HG03064 (cell line): ENCODE results near the gene ZKSCAN5.

Experiments
- ATAC-seq: cut with Tn5 transposase; IDR thresholded peaks from one replicate; pipeline ENCODE4 v1.9.1; 2021; ENCODE audit warnings: low read depth; ENCODE audit not compliant: unreplicated experiment

The ZKSCAN5 gene

DNA sequence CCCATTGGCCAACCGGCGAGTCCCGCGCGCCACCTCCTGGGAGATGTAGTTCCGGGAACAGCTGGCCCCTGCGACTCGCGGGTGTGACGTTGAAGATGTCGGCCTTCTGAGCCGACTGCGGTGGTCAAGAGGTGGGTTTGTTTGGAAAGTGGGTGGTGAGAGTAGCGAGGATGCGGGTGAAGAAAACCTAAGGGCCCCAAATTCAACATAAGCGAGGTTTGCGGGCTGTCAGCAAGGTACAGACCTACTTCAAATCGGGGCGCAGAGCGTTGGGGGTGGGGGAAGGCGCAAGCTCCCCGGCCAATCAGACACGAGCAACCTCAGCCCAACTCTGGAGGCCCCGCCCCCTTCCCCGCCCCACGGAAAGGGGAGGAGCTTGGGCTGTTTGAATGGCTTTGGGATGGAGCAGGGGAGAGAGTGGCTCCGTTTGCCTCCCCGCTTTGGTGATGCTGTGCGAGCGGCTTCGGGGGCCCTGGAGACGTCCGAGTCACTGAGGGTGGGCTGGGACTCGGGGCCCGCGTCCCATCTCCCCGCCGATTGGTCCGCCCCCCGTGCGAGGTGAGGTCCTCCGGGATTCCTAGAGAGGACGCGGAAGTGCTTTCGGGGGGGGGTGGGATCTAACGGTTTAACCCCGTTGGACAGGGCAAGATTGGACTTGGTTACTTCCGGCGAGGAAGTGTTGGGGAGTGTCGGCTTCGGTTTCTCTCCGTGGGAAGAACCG lies at the start of gene ZKSCAN5:
Gene ZKSCAN5, plus strand, starts transcription at position 60 of the 721 bp plus-strand sequence. CDS start 1,383 bp downstream, outside the sequence.
- peak; percentile 75 for ATAC-seq

- no peak for ATAC-seq
Measured at GRCh38 chr7:99455874-99456273, 48.6 kb upstream of the ZKSCAN5 start.

DNA sequence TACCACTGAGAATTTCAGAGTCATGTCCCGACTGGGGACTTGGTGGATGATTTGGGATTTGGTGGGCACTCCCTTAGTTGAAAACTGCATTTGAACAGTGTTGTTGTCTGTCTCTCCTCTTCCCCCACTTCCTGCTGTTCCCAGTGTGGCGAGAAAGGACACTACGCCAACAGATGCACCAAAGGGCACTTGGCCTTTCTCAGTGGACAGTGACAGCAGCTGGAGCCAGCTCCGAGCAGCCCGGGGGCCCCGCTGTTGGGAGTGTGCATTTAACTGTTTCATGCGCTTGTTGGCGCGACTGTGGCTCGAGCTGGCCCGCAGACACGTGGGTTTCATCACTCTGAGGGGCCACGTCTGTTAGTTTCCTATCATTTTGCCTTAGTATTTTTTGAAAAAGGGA lies 48.2 kb upstream of the ZKSCAN5 start:
- ATAC-seq, result no peak

GRCh38 chr7:99457050-99457649 lies 47.3 kb upstream of the ZKSCAN5 start:
- ATAC-seq, result no peak

DNA sequence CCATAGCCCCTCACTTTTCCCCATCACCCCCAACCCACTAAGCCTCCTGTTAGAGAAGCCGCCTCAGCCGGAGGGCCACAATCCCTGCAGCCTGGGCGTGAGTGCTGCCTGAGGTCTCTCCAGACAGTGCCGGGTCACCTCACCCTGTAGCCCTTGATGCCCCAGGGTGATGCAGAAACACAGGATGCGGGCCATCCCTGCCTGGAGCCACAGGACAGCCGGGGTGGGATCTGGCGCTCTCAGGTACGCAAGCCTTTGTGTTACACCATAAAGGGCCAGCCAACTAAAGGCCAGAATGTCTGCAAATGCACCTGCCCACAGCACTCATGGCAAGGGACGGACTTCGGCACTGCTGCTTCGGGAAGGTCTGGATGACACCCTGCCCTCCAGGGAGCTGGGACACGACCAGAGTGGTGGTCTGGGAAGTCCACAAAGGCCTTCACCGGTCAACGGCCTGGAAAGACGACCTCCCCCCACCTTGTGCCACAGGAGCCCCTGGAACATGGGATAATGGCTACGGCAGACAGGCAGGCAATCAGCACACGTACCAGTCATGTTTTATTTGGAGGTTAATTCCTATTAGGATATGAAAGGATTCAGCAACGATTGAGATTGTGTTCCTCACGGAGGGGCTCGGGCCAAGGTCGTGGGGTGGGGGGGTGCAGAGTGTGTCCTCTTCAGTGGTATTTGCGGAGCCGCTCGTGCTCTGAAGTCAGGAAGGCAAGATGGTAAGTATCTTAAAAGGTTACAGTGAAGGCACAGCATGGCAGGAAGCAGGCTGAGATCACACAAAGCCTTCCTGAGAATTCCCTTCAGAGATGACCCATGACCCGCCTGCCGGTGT lies 46.6 kb upstream of the ZKSCAN5 start:
- no peak for ATAC-seq

GRCh38 chr7:99459087-99459486 lies 45.4 kb upstream of the ZKSCAN5 start:
- no peak for ATAC-seq

GRCh38 chr7:99460651-99461050 lies 43.8 kb upstream of the ZKSCAN5 start:
- ATAC-seq, result no peak

DNA sequence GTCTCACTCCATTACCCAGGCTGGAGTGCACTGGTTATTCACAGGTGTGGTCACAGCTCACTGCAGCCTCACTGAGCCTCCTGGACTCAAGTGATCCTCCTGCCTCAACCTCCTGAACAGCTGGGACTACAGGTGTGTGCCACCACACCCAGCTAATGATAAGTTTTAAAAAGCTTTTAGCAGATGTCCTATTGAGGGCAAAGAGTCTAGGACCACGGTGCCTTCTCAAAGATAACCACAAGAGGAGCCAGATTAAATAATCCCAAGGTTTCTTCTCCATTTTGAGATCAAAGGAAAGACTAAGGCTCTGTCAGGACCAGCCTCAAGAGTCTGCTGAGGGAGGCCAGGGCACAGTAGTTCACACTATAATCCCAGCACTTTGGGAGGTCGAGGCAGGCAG lies 43.2 kb upstream of the ZKSCAN5 start:
- ATAC-seq, result no peak

DNA sequence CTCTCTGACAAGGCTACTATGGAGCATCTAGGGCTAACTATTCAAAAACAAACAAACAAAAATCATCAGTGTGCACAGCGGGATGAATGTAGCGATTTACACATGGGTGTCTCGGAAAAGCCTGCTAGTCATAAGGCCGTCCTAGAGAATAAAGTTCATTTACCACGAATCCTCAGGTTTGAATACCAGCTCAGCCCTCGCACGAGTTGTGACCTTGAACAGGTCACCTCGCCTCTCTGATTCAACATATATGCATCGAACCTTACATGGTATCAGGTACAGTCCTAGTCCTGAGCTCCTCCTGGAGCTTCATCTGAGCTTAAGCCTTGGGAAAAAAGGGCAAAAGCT lies 39.1 kb upstream of the ZKSCAN5 start:
- ATAC-seq, result no peak

GRCh38 chr7:99468336-99468918 lies 36.0 kb upstream of the ZKSCAN5 start:
- ATAC-seq, result no peak

DNA sequence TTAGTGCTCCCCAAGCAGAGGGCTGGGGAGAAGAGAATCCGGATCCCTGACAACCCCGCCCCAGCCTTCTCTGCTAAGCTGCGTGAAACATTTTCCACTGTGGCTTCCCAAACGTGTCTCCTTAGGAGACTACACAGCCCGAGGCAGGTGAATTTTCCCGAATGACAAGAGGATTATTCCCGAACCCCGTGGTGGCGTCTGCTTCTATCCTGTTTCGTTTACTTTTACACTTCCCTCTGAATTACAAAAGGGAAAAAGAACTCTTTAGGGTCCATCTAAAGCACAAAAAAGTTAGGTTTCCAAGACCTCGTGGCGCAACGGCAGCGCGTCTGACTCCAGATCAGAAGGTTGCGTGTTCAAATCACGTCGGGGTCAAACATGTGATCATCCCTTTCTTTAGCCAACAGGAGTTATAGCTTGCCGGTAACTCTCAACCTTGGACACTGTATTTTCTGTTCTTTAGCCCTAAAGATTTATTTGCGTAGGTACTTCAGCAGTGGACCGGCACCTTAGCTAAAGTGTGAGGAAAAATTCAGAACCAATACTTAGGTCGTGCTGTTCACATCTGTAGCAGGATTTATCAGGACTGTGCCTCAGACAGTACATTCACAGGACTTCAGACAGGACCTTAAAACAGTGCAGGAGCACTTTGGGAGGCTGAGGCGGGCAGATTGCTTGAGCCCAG lies 34.9 kb upstream of the ZKSCAN5 start:
- ATAC-seq, result no peak

GRCh38 chr7:99472561-99473314 lies 31.7 kb upstream of the ZKSCAN5 start, which contains the start of gene ZNF789:
TSS of gene ZNF789 (plus strand) at chr7:99472890. CDS start at chr7:99476457, 3,567 bp downstream.
- ATAC-seq, result peak; percentile 96

DNA sequence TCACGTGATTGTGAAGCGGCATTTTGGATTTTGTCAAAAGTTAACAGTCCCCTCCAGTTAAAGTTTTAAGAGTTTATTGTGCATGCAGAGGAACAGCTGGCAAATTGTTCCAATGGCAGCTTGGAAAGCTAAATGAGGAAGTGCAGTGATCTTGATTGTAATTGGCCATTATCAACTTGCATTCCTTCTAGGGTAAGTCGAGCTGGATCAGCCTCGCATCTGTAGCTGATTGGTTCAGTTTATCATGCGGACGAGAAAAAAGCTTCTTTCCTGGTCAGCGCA lies 31.2 kb upstream of the ZKSCAN5 start:
- ATAC-seq, result no peak

- ATAC-seq, result no peak
Measured at GRCh38 chr7:99476107-99476506, 28.4 kb upstream of the ZKSCAN5 start.

GRCh38 chr7:99478464-99479440 lies 25.7 kb upstream of the ZKSCAN5 start:
- no peak for ATAC-seq

DNA sequence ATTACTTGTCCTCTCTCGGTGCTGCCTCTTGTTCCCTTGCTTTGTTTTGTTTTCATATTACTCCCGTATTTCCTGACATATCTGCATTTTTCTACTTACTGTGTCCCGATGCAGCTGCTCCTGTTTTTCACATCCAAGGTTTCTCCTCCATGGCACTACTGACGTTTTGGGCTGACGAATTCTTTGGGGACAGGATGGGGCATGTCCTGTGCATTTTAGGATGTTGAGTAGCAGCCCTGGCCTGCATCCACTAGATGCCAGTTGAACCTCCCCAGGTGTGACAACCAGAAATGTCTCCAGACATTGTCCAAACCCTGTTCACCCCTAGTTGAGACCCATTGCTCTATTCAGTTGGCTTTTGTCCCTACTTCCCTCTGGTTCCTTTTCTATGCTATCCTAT lies 19.4 kb upstream of the ZKSCAN5 start:
- ATAC-seq, result no peak

GRCh38 chr7:99489235-99489634 lies 15.2 kb upstream of the ZKSCAN5 start:
- no peak for ATAC-seq

DNA sequence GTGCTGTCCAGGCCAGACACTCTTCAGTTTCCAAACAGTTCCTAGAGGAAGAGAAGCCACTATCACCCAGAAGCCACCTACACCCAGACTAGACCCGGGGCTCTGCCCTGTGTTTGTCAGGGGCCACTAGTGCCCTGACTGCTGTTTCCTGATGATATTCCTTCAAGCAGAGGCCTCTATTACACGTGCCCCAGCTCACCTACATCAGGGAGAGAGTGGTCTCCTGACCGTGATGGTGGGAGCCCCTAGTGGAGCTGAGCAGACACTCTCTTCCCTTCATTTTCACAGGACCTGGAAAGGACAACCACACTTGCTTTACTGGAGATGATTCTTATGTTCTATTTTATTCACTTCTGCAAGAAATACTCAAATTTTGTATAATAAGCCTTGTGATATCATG lies 13.6 kb upstream of the ZKSCAN5 start:
- ATAC-seq, result no peak

- no peak for ATAC-seq
Measured at GRCh38 chr7:99493823-99494222, 10.6 kb upstream of the ZKSCAN5 start.
